Nephron (organoid): ENCODE results near the gene ABTB2.
A peak's percentile ranks its signal among the peaks of the same experiment; 100 is the strongest.
"Not testable (repeated sequence)": the region's sequence is repeated elsewhere in the genome, so short reads cannot be mapped to it uniquely, and the experiment has no call there.

ENCODE experiments used
- H3K27ac Mint-ChIP-seq, 3 experiments: 2 replicates each; pipeline ENCODE4 v1.8.0; 2020; ENCODE audit warnings: mixed read lengths in 3 of 3, mild to moderate bottlenecking in 2 of 3, moderate library complexity in 1 of 3
- H3K27me3 Mint-ChIP-seq: 2 replicates; pipeline ENCODE4 v1.8.0; 2021; ENCODE audit warnings: low read depth, mild to moderate bottlenecking, moderate library complexity, mixed read lengths
- H3K36me3 Mint-ChIP-seq: 2 replicates; pipeline ENCODE4 v1.8.0; 2020; ENCODE audit warnings: low read depth, mixed read lengths
- H3K4me1 Mint-ChIP-seq: 2 replicates; pipeline ENCODE4 v1.8.0; 2020; ENCODE audit warnings: mixed read lengths
- H3K4me3 Mint-ChIP-seq, 3 experiments: 2 replicates each; pipeline ENCODE4 v1.8.0; 2020; ENCODE audit warnings: mild to moderate bottlenecking in 3 of 3, mixed read lengths in 3 of 3, moderate library complexity in 2 of 3
- H3K9me3 Mint-ChIP-seq: 2 replicates; pipeline ENCODE4 v1.8.0; 2020; ENCODE audit warnings: mixed read lengths
- CTCF ChIP-seq, 3 experiments: fragments of 200-600 bp; sonication (generic); IDR thresholded peaks; one replicate each; pipeline ENCODE4 v1.5.0; 2021; ENCODE audit warnings: antibody characterized with exemption in 3 of 3; ENCODE audit not compliant: unreplicated experiment in 3 of 3

Gene ABTB2

GRCh38 chr11:34252015-34252414, 105.8 kb downstream of the ABTB2 start:
- H3K27ac Mint-ChIP-seq: peak overlapping the region in 1 of 3 experiments; percentile 20
- no peaks in the 10 kb centered on the region for H3K9me3 Mint-ChIP-seq
- peaks cover 68% of the 10 kb centered on the region for H3K4me1 Mint-ChIP-seq
- TF ChIP-seq CTCF (IDR thresholded peaks at IDR 0.05; ENCODE audit: unreplicated experiment in 3 of 3): no peak
- H3K4me3 Mint-ChIP-seq: no peak overlapping the region
- no peaks in the 10 kb centered on the region for H3K36me3 Mint-ChIP-seq
- peaks cover 4% of the 10 kb centered on the region for H3K27me3 Mint-ChIP-seq

DNA sequence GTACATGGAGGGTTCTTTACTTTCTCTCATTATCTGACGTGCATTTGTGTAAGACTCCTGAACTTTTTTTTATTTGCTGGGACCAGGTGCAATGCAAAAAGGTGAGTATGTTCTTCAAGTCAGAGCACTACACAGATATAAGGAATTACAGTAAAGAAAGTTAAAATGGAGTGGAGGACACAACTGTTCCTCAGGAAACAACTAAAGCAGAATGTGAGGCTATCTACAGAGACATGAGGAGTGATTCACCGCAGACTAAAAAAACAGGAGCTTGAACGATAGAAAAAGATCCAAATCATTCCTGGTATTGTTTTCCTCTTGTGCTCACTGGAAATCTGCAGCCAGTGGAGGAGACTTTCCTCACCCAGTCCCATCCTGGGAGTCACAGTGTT, 106.2 kb downstream of the ABTB2 start:
- Mint-ChIP-seq H3K9me3 (no peaks in the 10 kb centered on the region), H3K27me3 (peaks cover under 1% of the 10 kb centered on the region), H3K27ac (peak overlapping the region; percentile 20 to 48 (median 21)), H3K4me3 (peak overlapping the region in 1 of 3 experiments; percentile 15), H3K4me1 (peaks cover 67% of the 10 kb centered on the region), H3K36me3 (no peaks in the 10 kb centered on the region)
- no peak for TF ChIP-seq CTCF (IDR thresholded peaks at IDR 0.05; ENCODE audit: unreplicated experiment in 3 of 3)

GRCh38 chr11:34250732-34251588, 106.8 kb downstream of the ABTB2 start:
- peaks cover 63% of the 10 kb centered on the region for H3K4me1 Mint-ChIP-seq
- peak overlapping the region in 1 of 3 experiments; percentile 15 for H3K4me3 Mint-ChIP-seq
- TF ChIP-seq CTCF (IDR thresholded peaks at IDR 0.05; ENCODE audit: unreplicated experiment in 3 of 3): no peak
- no peaks in the 10 kb centered on the region for H3K36me3 Mint-ChIP-seq
- peak overlapping the region; percentile 21 to 81 (median 48) for H3K27ac Mint-ChIP-seq
- H3K9me3 Mint-ChIP-seq: no peaks in the 10 kb centered on the region
- no peaks in the 10 kb centered on the region for H3K27me3 Mint-ChIP-seq

- Mint-ChIP-seq H3K4me3 (no peak overlapping the region), H3K4me1 (peaks cover 68% of the 10 kb centered on the region), H3K36me3 (no peaks in the 10 kb centered on the region), H3K27ac (peak overlapping the region in 1 of 3 experiments; percentile 81), H3K9me3 (no peaks in the 10 kb centered on the region), H3K27me3 (no peaks in the 10 kb centered on the region)
- TF ChIP-seq CTCF (IDR thresholded peaks at IDR 0.05; ENCODE audit: unreplicated experiment in 3 of 3): no peak
Observed at GRCh38 chr11:34250211-34250610, 107.6 kb downstream of the ABTB2 start.

DNA sequence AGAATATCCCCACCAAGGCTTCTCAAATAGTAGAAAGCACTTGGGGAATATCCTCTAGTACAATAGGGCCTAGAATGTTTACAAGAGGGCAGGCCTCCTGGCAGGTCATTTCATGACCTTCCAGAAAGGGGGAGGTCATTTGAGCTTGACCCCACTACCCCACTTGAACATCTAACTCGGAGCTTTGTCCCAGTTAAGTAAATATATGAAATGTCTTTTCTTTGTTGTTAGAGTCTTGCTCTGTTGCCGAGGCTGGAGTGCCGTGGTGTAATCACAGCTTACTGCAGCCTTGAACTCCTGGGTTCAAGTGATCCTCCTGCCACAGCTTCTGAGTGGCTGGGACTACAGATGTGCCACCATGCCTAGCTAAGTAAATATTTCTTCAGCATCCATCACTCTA, 108.4 kb downstream of the ABTB2 start:
- Mint-ChIP-seq H3K36me3 (no peaks in the 10 kb centered on the region), H3K9me3 (no peaks in the 10 kb centered on the region), H3K27ac (peak overlapping the region in 2 of 3 experiments; percentile 81 to 88), H3K4me1 (peaks cover 73% of the 10 kb centered on the region), H3K4me3 (peak overlapping the region in 1 of 3 experiments; percentile 3), H3K27me3 (no peaks in the 10 kb centered on the region)
- TF ChIP-seq CTCF (IDR thresholded peaks at IDR 0.05; ENCODE audit: unreplicated experiment in 3 of 3): no peak

DNA sequence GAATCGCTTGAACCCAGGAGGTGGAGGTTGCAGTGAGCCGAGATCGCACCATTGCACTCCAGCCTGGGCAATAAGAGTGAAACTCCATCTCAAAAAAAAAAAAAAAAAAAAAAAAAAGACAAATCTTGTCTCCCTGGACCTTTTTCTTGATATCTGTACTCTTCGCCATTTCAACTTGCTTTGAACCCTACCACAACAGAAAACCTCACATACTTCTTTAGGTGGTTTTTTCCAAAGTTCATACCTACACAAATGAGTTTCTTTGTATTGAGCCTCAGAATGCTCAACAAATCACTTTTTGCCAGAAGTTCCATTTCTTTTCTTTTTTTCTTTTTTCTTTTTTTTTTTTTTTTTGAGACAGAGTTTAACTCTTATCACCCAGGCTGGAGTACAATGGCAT, 111.3 kb downstream of the ABTB2 start:
- H3K4me3 Mint-ChIP-seq: not testable (repeated sequence)

More for the DNA sequence above, 111.3 kb downstream of the ABTB2 start:
- H3K27ac Mint-ChIP-seq: peak overlapping the region in 1 of 3 experiments; percentile 11
- not testable (repeated sequence) for H3K36me3 Mint-ChIP-seq, H3K27me3 Mint-ChIP-seq, H3K9me3 Mint-ChIP-seq
- H3K4me1 Mint-ChIP-seq: peaks cover 77% of the 10 kb centered on the region
